H9 (cell line): ENCODE results near the gene RNF212. TPM values are rescaled to one million over a fixed set of nuclear protein-coding genes. Genes with fewer than 3 reads are reported as not detected.
"Not testable (repeated sequence)": the region's sequence is repeated elsewhere in the genome, so short reads cannot be mapped to it uniquely, and the experiment has no call there.

ENCODE experiments used
- DNase-seq: peaks from one replicate; pipeline ENCODE4 v3.0.0-alpha.2; 2017
- H2AFZ ChIP-seq: one replicate; pipeline ENCODE4 v1.6.1; 2013; ENCODE audit warnings: mild to moderate bottlenecking, low read length, control low read depth, moderate library complexity
- H2AK5ac ChIP-seq: 2 replicates; pipeline ENCODE4 v1.6.1; 2013; ENCODE audit warnings: low read length, control low read depth, mixed read lengths; ENCODE audit not compliant: insufficient read length
- H2BK120ac ChIP-seq: one replicate; pipeline ENCODE4 v1.6.1; 2013; ENCODE audit warnings: low read depth, mild to moderate bottlenecking, low read length, control low read depth, inconsistent platforms; ENCODE audit not compliant: poor library complexity, severe bottlenecking
- H2BK12ac ChIP-seq: 2 replicates; pipeline ENCODE4 v1.6.1; 2013; ENCODE audit warnings: low read length, control low read depth, mixed read lengths, low read depth; ENCODE audit not compliant: insufficient read length
- H2BK15ac ChIP-seq: 2 replicates; pipeline ENCODE4 v1.6.1; 2013; ENCODE audit warnings: low read depth, low read length, control low read depth
- H2BK20ac ChIP-seq: one replicate; pipeline ENCODE4 v1.6.1; 2013; ENCODE audit warnings: low read depth, mild to moderate bottlenecking, low read length, control low read depth, inconsistent platforms; ENCODE audit not compliant: poor library complexity, severe bottlenecking
- H2BK5ac ChIP-seq: 2 replicates; pipeline ENCODE4 v1.6.1; 2013; ENCODE audit warnings: low read length, control low read depth, mixed read lengths; ENCODE audit not compliant: insufficient read length
- H3K14ac ChIP-seq: 2 replicates; pipeline ENCODE4 v1.6.1; 2013; ENCODE audit warnings: low read length, control low read depth; ENCODE audit not compliant: insufficient read depth
- H3K18ac ChIP-seq: 2 replicates; pipeline ENCODE4 v1.6.1; 2013; ENCODE audit warnings: low read depth, mild to moderate bottlenecking, mixed read lengths, low read length, control low read depth; ENCODE audit not compliant: insufficient read length
- H3K23ac ChIP-seq: 2 replicates; pipeline ENCODE4 v1.6.1; 2013; ENCODE audit warnings: low read length, control low read depth, mixed read lengths, low read depth; ENCODE audit not compliant: insufficient read length
- H3K23me2 ChIP-seq: 2 replicates; pipeline ENCODE4 v1.6.1; 2013; ENCODE audit warnings: low read depth, mild to moderate bottlenecking, mixed read lengths, low read length, control low read depth; ENCODE audit not compliant: insufficient read length, poor library complexity, severe bottlenecking
- H3K27ac ChIP-seq: 2 replicates; pipeline ENCODE4 v1.5.1; 2013; ENCODE audit warnings: low read length, control low read depth, mixed read lengths, low read depth; ENCODE audit not compliant: insufficient read length
- H3K27me3 ChIP-seq: 2 replicates; pipeline ENCODE4 v1.6.1; 2013; ENCODE audit warnings: low read length, control low read depth, inconsistent platforms; ENCODE audit not compliant: insufficient read depth
- H3K4ac ChIP-seq: 2 replicates; pipeline ENCODE4 v1.6.1; 2013; ENCODE audit warnings: low read depth, mild to moderate bottlenecking, control low read depth, inconsistent platforms, low read length, moderate library complexity
- H3K4me1 ChIP-seq: 2 replicates; pipeline ENCODE4 v1.6.1; 2013; ENCODE audit warnings: low read length, control low read depth, inconsistent platforms; ENCODE audit not compliant: insufficient read depth
- H3K4me2 ChIP-seq: 2 replicates; pipeline ENCODE4 v1.6.1; 2013; ENCODE audit warnings: low read length, control low read depth, mixed read lengths; ENCODE audit not compliant: insufficient read length, insufficient read depth
- H3K56ac ChIP-seq: 2 replicates; pipeline ENCODE4 v1.6.1; 2013; ENCODE audit warnings: low read depth, mild to moderate bottlenecking, mixed read lengths, low read length, control low read depth; ENCODE audit not compliant: insufficient read length
- H3K79me1 ChIP-seq: 2 replicates; pipeline ENCODE4 v1.6.1; 2013; ENCODE audit warnings: low read depth, mild to moderate bottlenecking, moderate library complexity, low read length, control low read depth, inconsistent platforms; ENCODE audit not compliant: insufficient read depth, poor library complexity, severe bottlenecking
- H3K79me2 ChIP-seq: 2 replicates; pipeline ENCODE4 v1.6.1; 2013; ENCODE audit warnings: low read length, control low read depth, inconsistent platforms; ENCODE audit not compliant: insufficient read depth
- H3K9ac ChIP-seq: 2 replicates; pipeline ENCODE4 v1.6.1; 2013; ENCODE audit warnings: low read length, control low read depth, mixed read lengths; ENCODE audit not compliant: insufficient read length; ENCODE audit errors: extremely low read depth
- H3K9me3 ChIP-seq: one replicate; pipeline ENCODE4 v1.6.1; 2013; ENCODE audit warnings: low read depth, low read length, inconsistent platforms; ENCODE audit not compliant: control insufficient read depth
- H3T11ph ChIP-seq: one replicate; pipeline ENCODE4 v1.6.1; 2013; ENCODE audit warnings: mild to moderate bottlenecking, low read length, control low read depth, inconsistent platforms
- H4K20me1 ChIP-seq: one replicate; pipeline ENCODE4 v1.6.1; 2013; ENCODE audit not compliant: control insufficient read depth, insufficient read length, insufficient read depth
- H4K5ac ChIP-seq: 2 replicates; pipeline ENCODE4 v1.6.1; 2013; ENCODE audit warnings: low read depth, mild to moderate bottlenecking, mixed read lengths, low read length, control low read depth; ENCODE audit not compliant: insufficient read length
- H4K8ac ChIP-seq: replicated peaks from 2 replicates; pipeline ENCODE4 v1.6.1; 2013; ENCODE audit warnings: low read length, control low read depth, mixed read lengths, low read depth; ENCODE audit not compliant: insufficient read length
- H4K91ac ChIP-seq: 2 replicates; pipeline ENCODE4 v1.6.1; 2013; ENCODE audit warnings: low read depth, mild to moderate bottlenecking, moderate library complexity, mixed read lengths, low read length, control low read depth; ENCODE audit not compliant: insufficient read length
- H3K27ac Mint-ChIP-seq, 3 experiments: 2 replicates in 2 of 3; 3 replicates in 1 of 3; pipeline ENCODE4 v1.8.0; 2020 to 2021; ENCODE audit warnings: mixed read lengths in 3 of 3, mild to moderate bottlenecking in 1 of 3, moderate library complexity in 1 of 3
- H3K27me3 Mint-ChIP-seq: 2 replicates; pipeline ENCODE4 v1.8.0; 2021; ENCODE audit warnings: low read depth, mild to moderate bottlenecking, moderate library complexity, mixed read lengths
- H3K36me3 Mint-ChIP-seq, 3 experiments: 2 replicates in 2 of 3; 3 replicates in 1 of 3; pipeline ENCODE4 v1.8.0; 2020 to 2021; ENCODE audit warnings: low read depth in 3 of 3, mixed read lengths in 3 of 3; ENCODE audit not compliant: insufficient read depth in 1 of 3
- H3K4me1 Mint-ChIP-seq, 2 experiments: 2 replicates each; pipeline ENCODE4 v1.8.0; 2020; ENCODE audit warnings: mixed read lengths in 2 of 2
- H3K4me3 Mint-ChIP-seq, 2 experiments: 2 replicates in 1 of 2; 3 replicates in 1 of 2; pipeline ENCODE4 v1.8.0; 2020 to 2021; ENCODE audit warnings: mild to moderate bottlenecking in 2 of 2, mixed read lengths in 2 of 2, moderate library complexity in 1 of 2
- H3K9me3 Mint-ChIP-seq, 2 experiments: 2 replicates in 1 of 2; 3 replicates in 1 of 2; pipeline ENCODE4 v1.8.0; 2020; ENCODE audit warnings: mild to moderate bottlenecking in 2 of 2, mixed read lengths in 2 of 2, moderate library complexity in 1 of 2
- WGBS: extraction: QIAGEN DNeasy Blood & Tissue Kit; methylation state at CpG from one replicate; pipeline ENCODE4 v1.1.7; 2013; ENCODE audit warnings: missing lambda C conversion rate, low lambda C conversion rate, mixed read lengths; ENCODE audit not compliant: insufficient read length; ENCODE audit errors: extremely low coverage; 5-methylcytosine and 5-hydroxymethylcytosine counted together
- total RNA-seq: library from RNA; stranded (reverse); gene quantifications from 2 replicates; pipeline ENCODE4 v1.2.1, GENCODE V29; 2021

The RNF212 gene
- total RNA-seq, 1 experiment from 2014 or later: 3.0 TPM

GRCh38 chr4:1054696-1055242, 58.6 kb downstream of the RNF212 start:
- H4K5ac ChIP-seq, H2BK120ac ChIP-seq, H3K23ac ChIP-seq, H2BK12ac ChIP-seq, H3K36me3 Mint-ChIP-seq, H3K9ac ChIP-seq, H3K27ac ChIP-seq, H3K9me3 Mint-ChIP-seq, H4K91ac ChIP-seq, H3K27me3 ChIP-seq, H4K8ac ChIP-seq, H2BK15ac ChIP-seq, H3K4me1 Mint-ChIP-seq, H3K14ac ChIP-seq, H3K4me2 ChIP-seq, H2BK20ac ChIP-seq, DNase-seq, H3K79me2 ChIP-seq, H3K9me3 ChIP-seq, H2BK5ac ChIP-seq, H3K79me1 ChIP-seq, H2AFZ ChIP-seq, H3K56ac ChIP-seq, H4K20me1 ChIP-seq, H3K4ac ChIP-seq, H3K27ac Mint-ChIP-seq, H2AK5ac ChIP-seq, H3K23me2 ChIP-seq, H3T11ph ChIP-seq, H3K18ac ChIP-seq, H3K4me1 ChIP-seq, H3K4me3 Mint-ChIP-seq: not testable (repeated sequence)
- no CpG with 5 or more reads among the region's 11 CpGs for WGBS
- peaks cover 76% of the 10 kb centered on the region for H3K27me3 Mint-ChIP-seq

- not testable (repeated sequence) for H3K18ac ChIP-seq, H3K4me1 ChIP-seq, H3K27ac ChIP-seq, H2AK5ac ChIP-seq, H4K20me1 ChIP-seq, H3K79me2 ChIP-seq, H3K9ac ChIP-seq, H2AFZ ChIP-seq, DNase-seq, H3K4me1 Mint-ChIP-seq, H2BK120ac ChIP-seq, H3T11ph ChIP-seq, H3K4ac ChIP-seq, H3K56ac ChIP-seq, H3K4me2 ChIP-seq, H2BK12ac ChIP-seq, H3K36me3 Mint-ChIP-seq, H3K9me3 ChIP-seq, H3K9me3 Mint-ChIP-seq, H4K8ac ChIP-seq, H4K5ac ChIP-seq, H3K14ac ChIP-seq, H2BK15ac ChIP-seq, H3K27me3 ChIP-seq, H2BK20ac ChIP-seq, H4K91ac ChIP-seq, H3K4me3 Mint-ChIP-seq, H3K79me1 ChIP-seq, H3K27ac Mint-ChIP-seq, H2BK5ac ChIP-seq, H3K23ac ChIP-seq, H3K23me2 ChIP-seq
- no CpG with 5 or more reads among the region's 7 CpGs for WGBS
- H3K27me3 Mint-ChIP-seq: peaks cover 81% of the 10 kb centered on the region
Observed at GRCh38 chr4:1053891-1054290, 59.5 kb downstream of the RNF212 start.
